GM12891 (cell line): ENCODE measurements around the gene ERO1A.

Experiments used
- POLR2A ChIP-seq: IDR thresholded peaks from 2 replicates; pipeline ENCODE4 v1.6.1; 2011; ENCODE audit warnings: low read depth, low read length, control low read depth
- POLR2AphosphoS5 ChIP-seq: IDR thresholded peaks from 2 replicates; pipeline ENCODE4 v1.6.1; 2011; ENCODE audit warnings: low read depth, low read length, control low read depth
- POU2F2 ChIP-seq: IDR thresholded peaks from 2 replicates; pipeline ENCODE4 v1.6.1; 2011; ENCODE audit warnings: low read depth, mild to moderate bottlenecking, control low read depth, low read length, moderate library complexity
- TAF1 ChIP-seq: IDR thresholded peaks from 2 replicates; pipeline ENCODE4 v1.6.1; 2011; ENCODE audit warnings: low read depth, low read length, control low read depth

DNA sequence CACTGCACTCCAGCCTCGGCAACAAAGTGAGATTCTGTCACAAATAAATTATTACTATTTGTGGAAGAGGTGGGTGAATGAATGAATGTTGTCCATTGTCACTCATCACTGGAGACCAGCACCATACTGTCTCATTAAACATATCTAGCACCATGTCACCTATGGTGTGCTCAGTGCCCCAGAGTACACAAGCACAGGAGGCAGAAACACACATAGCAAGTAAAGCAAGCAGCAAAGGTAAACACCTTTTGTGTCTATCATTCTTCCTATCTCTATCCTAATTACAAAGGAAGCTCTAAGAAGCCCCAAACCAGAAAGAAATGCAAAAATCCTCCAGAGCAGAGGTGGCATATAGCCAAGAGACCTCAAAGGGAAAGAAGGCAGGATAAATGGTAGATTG lies 9.2 kb downstream of the ERO1A start:
- TF ChIP-seq TAF1 (no peak), POU2F2 (no peak), POLR2AphosphoS5 (no peak), POLR2A (no peak)
